KMS-11 (cell line): Measurements from ENCODE around the gene ZCWPW2.

Experiments
- H2AFZ ChIP-seq: fragments of 200-600 bp; sonication (generic); 2 replicates; pipeline ENCODE4 v1.6.1; 2016; ENCODE audit warnings: antibody characterized with exemption, mixed run types, low read depth
- H3K27ac ChIP-seq: fragments of 200-600 bp; sonication (generic); 2 replicates; pipeline ENCODE4 v1.6.1; 2016; ENCODE audit warnings: mild to moderate bottlenecking, mixed run types
- H3K27me3 ChIP-seq: fragments of 200-600 bp; sonication (generic); 2 replicates; pipeline ENCODE4 v1.6.1; 2017; ENCODE audit warnings: mild to moderate bottlenecking, low read depth, mixed run types, moderate library complexity; ENCODE audit not compliant: insufficient read depth
- H3K36me3 ChIP-seq: fragments of 200-600 bp; sonication (generic); 2 replicates; pipeline ENCODE4 v1.6.1; 2017; ENCODE audit warnings: mild to moderate bottlenecking, mixed run types; ENCODE audit not compliant: insufficient read depth
- H3K4me1 ChIP-seq: fragments of 200-600 bp; sonication (generic); 2 replicates; pipeline ENCODE4 v1.6.1; 2016; ENCODE audit warnings: mild to moderate bottlenecking, low read depth, mixed run types; ENCODE audit not compliant: poor library complexity, severe bottlenecking
- H3K4me2 ChIP-seq: fragments of 200-600 bp; sonication (generic); 2 replicates; pipeline ENCODE4 v1.7.0; 2016; ENCODE audit warnings: mild to moderate bottlenecking, mixed run types
- H3K4me3 ChIP-seq: fragments of 200-600 bp; sonication (generic); IDR thresholded peaks from 2 replicates; pipeline ENCODE4 v1.6.1; 2017; ENCODE audit warnings: low read depth, low read length, mixed read lengths; ENCODE audit not compliant: insufficient read depth
- H3K79me2 ChIP-seq: fragments of 200-600 bp; sonication (generic); 2 replicates; pipeline ENCODE4 v1.6.1; 2016; ENCODE audit warnings: low read depth, mixed run types; ENCODE audit not compliant: insufficient read depth
- H3K9ac ChIP-seq: fragments of 200-600 bp; sonication (generic); 2 replicates; pipeline ENCODE4 v1.6.1; 2016; ENCODE audit warnings: mild to moderate bottlenecking, mixed run types
- H4K20me1 ChIP-seq: fragments of 200-600 bp; sonication (generic); 2 replicates; pipeline ENCODE4 v1.6.1; 2016; ENCODE audit warnings: mild to moderate bottlenecking, mixed run types; ENCODE audit not compliant: insufficient read depth
- TF ChIP-seq, protein P1 (sequence below): fragments of 200-600 bp; sonication (generic); conservative IDR thresholded peaks from 2 replicates; pipeline ENCODE4 v1.6.1; 2017; ENCODE audit warnings: low read depth, mild to moderate bottlenecking, antibody characterized with exemption, low read length, moderate library complexity, mixed read lengths

Gene ZCWPW2

DNA sequence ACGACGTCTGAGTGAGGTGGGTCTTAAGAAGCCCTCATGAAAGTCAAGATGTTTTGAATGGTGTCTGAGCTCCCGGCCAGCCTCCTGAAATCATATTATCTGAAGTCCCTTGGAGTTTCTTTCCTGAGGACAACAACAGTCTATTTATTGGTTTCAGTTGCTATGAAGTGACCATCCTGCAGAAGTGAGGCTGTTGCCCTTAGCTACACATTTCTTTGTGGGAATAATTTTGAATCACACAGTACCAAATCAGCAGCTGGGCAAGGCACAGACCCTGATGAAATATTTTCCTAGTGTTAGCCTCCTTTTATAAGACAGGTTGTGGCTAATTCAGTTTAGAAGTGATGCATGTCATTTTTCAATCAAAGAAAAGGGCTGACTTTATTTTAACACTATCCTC lies 220.8 kb downstream of the ZCWPW2 start:
- Histone ChIP-seq H3K4me2 (no peak overlapping the region), H3K27me3 (no peaks in the 10 kb centered on the region), H2AFZ (no peak overlapping the region), H3K4me1 (no peaks in the 10 kb centered on the region), H3K9ac (no peak overlapping the region), H3K79me2 (no peaks in the 10 kb centered on the region), H3K36me3 (no peaks in the 10 kb centered on the region), H3K4me3 (no peak overlapping the region), H3K27ac (no peak overlapping the region), H4K20me1 (no peaks in the 10 kb centered on the region)
- TF ChIP-seq, protein P1, sequence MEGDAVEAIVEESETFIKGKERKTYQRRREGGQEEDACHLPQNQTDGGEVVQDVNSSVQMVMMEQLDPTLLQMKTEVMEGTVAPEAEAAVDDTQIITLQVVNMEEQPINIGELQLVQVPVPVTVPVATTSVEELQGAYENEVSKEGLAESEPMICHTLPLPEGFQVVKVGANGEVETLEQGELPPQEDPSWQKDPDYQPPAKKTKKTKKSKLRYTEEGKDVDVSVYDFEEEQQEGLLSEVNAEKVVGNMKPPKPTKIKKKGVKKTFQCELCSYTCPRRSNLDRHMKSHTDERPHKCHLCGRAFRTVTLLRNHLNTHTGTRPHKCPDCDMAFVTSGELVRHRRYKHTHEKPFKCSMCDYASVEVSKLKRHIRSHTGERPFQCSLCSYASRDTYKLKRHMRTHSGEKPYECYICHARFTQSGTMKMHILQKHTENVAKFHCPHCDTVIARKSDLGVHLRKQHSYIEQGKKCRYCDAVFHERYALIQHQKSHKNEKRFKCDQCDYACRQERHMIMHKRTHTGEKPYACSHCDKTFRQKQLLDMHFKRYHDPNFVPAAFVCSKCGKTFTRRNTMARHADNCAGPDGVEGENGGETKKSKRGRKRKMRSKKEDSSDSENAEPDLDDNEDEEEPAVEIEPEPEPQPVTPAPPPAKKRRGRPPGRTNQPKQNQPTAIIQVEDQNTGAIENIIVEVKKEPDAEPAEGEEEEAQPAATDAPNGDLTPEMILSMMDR = no peak

- Histone ChIP-seq H3K4me2 (no peak overlapping the region), H3K27ac (no peak overlapping the region), H4K20me1 (no peaks in the 10 kb centered on the region), H3K79me2 (no peaks in the 10 kb centered on the region), H3K4me1 (no peaks in the 10 kb centered on the region), H2AFZ (no peak overlapping the region), H3K4me3 (no peak overlapping the region), H3K36me3 (no peaks in the 10 kb centered on the region), H3K27me3 (no peaks in the 10 kb centered on the region), H3K9ac (no peak overlapping the region)
- TF ChIP-seq, protein P1 = no peak
These were observed 225.5 kb downstream of the ZCWPW2 start for GRCh38 chr3:28574036-28574435.

GRCh38 chr3:28575100-28575745 lies 226.7 kb downstream of the ZCWPW2 start:
- H3K79me2 ChIP-seq = no peaks in the 10 kb centered on the region
- no peak overlapping the region for H2AFZ ChIP-seq
- H3K27ac ChIP-seq = no peak overlapping the region
- H3K4me3 ChIP-seq = no peak overlapping the region
- H3K4me2 ChIP-seq = no peak overlapping the region
- H3K36me3 ChIP-seq = no peaks in the 10 kb centered on the region
- TF ChIP-seq, protein P1 = no peak
- H3K27me3 ChIP-seq = no peaks in the 10 kb centered on the region
- no peaks in the 10 kb centered on the region for H4K20me1 ChIP-seq
- no peak overlapping the region for H3K9ac ChIP-seq
- no peaks in the 10 kb centered on the region for H3K4me1 ChIP-seq
